Pancreas (tissue), 10 donors: ENCODE data around the gene RASGRP2. TPM values are rescaled to one million over a fixed set of nuclear protein-coding genes. Genes with fewer than 3 reads are reported as not detected.

ENCODE experiments used
- ATAC-seq, 4 donors: fragments of 200-7000 bp; cut with Tn5 transposase; one replicate each; pipeline versions ENCODE4 v1.8.0 to v1.9.1; 2020; ENCODE audit warnings: mild to moderate bottlenecking in 4 of 4, moderate library complexity in 4 of 4
- DNase-seq, 6 donors: peaks; one replicate each; pipeline ENCODE4 v3.0.0-alpha.2; 2020
- FAIRE-seq: peaks from 2 replicates; lab custom pipeline; 2012; peaks lifted over from hg19 to GRCh38; lab: Jason Lieb, UNC
- H3K27ac ChIP-seq, 4 donors: fragments of 200-600 bp; sonication (generic); 1 replicate in 3 of 4; 2 replicates in 1 of 4; pipeline versions ENCODE4 v1.5.0 to v1.8.0; 2020
- H3K27me3 ChIP-seq, 4 donors: fragments of 200-600 bp; one replicate each; pipeline ENCODE4 v1.8.0; 2021
- H3K36me3 ChIP-seq, 3 donors: fragments of 200-600 bp; sonication (generic) in 1 of 3; one replicate each; pipeline versions ENCODE4 v1.5.0 to v1.8.0; 2020 to 2021
- H3K4me1 ChIP-seq, 3 donors: fragments of 200-600 bp; one replicate each; pipeline ENCODE4 v1.8.0; 2021
- H3K4me3 ChIP-seq, 4 donors: fragments of 200-600 bp; sonication (generic) in 2 of 4; one replicate each; pipeline versions ENCODE4 v1.5.0 to v1.8.0; 2020 to 2021
- H3K9me3 ChIP-seq, 4 donors: fragments of 200-600 bp; one replicate each; pipeline ENCODE4 v1.8.0; 2021
- CTCF ChIP-seq, 4 donors: fragments of 200-600 bp; sonication (generic) in 3 of 4; IDR thresholded peaks; one replicate each; pipeline versions ENCODE4 v1.5.0 to v1.8.0; 2021; ENCODE audit warnings: antibody characterized with exemption in 4 of 4
- WGBS, 2 donors: extraction: QIAGEN DNeasy Blood & Tissue Kit; methylation state at CpG; one replicate each; pipeline ENCODE4 v1.1.7; 2013; 5-methylcytosine and 5-hydroxymethylcytosine counted together
- intact Hi-C, 3 donors: fragments of 100-400 bp; cut with DNase I; formaldehyde crosslinking; loops; one replicate each; pipeline versions ENCODE4 v1.11.1 to v1.14.2; 2022
- polyA plus RNA-seq, 2 donors: library from polyadenylated mRNA; stranded (reverse); fragments of 200-250 nt; gene quantifications; one replicate each; pipeline ENCODE4 v1.2.3, GENCODE V29; 2013
- total RNA-seq, 6 donors: library from RNA; stranded (reverse); fragmentation: NEBNext Ultra II Directional in 4 of 6; extraction: Animal tissue kit (Norgen Biotek cat#: 25700) in 4 of 6; gene quantifications; one replicate each; pipeline versions ENCODE4 v1.2.1 to v1.2.4, GENCODE V29; 2021 to 2023
- donor health status: healthy with polysubstance abuse.
- donor health status: DM: no; HTN: no; CAD: no; lungs with moderate emphysema.
- donor health status: DM: no; HTN: no; CAD: no.
- donor health status: control.
- donor health status: control.
- donor health status: Bipolar disorder and iron deficiency.
- donor health status: DM: yes; HTN: yes; CAD: no.
- donor health status: DM: no; HTN: no; CAD: no.
- donor health status: DM: no; HTN: no; CAD: no.
- donor health status: DM: yes; HTN: yes; CAD: no.

Gene RASGRP2
- total and polyA plus RNA-seq, 8 donors: 0.91 to 12.4 (median 2.4) TPM

GRCh38 chr11:64728757-64729365 lies 15.1 kb downstream of the RASGRP2 start:
- FAIRE-seq: no peak
- ATAC-seq: no peak

GRCh38 chr11:64726867-64727530 lies 16.9 kb downstream of the RASGRP2 start:
- Histone ChIP-seq H3K4me1 (no peaks in the 10 kb centered on the region), H3K27me3 (no peaks in the 10 kb centered on the region), H3K9me3 (no peaks in the 10 kb centered on the region), H3K27ac (no peak overlapping the region), H3K4me3 (no peak overlapping the region), H3K36me3 (no peaks in the 10 kb centered on the region)
- intact Hi-C loops: no loop called here
- no peak for TF ChIP-seq CTCF (IDR thresholded peaks at IDR 0.05)
- ATAC-seq (no peak), DNase-seq (no peak), FAIRE-seq (no peak)
- 39 to 43% methylated on average over 7 of the region's 7 CpGs for WGBS, 2 donors

More at GRCh38 chr11:64728757-64729365, 15.1 kb downstream of the RASGRP2 start:
- Histone ChIP-seq H3K4me1 (no peaks in the 10 kb centered on the region), H3K27ac (no peak overlapping the region), H3K36me3 (no peaks in the 10 kb centered on the region), H3K9me3 (no peaks in the 10 kb centered on the region), H3K27me3 (no peaks in the 10 kb centered on the region), H3K4me3 (no peak overlapping the region)
- TF ChIP-seq CTCF (IDR thresholded peaks at IDR 0.05): no peak
- DNase-seq: no peak
- WGBS, 2 donors: 79 to 87% methylated on average over 11 of the region's 11 CpGs
- intact Hi-C loops: no loop called here

- H3K36me3 ChIP-seq: no peaks in the 10 kb centered on the region
- no peaks in the 10 kb centered on the region for H3K9me3 ChIP-seq
- H3K4me1 ChIP-seq: no peaks in the 10 kb centered on the region
- H3K27ac ChIP-seq: no peak overlapping the region
- intact Hi-C loops: no loop called here
- WGBS, 2 donors: 37 to 42% methylated on average over 9 of the region's 9 CpGs
- no peak for FAIRE-seq
- no peak for ATAC-seq
- no peaks in the 10 kb centered on the region for H3K27me3 ChIP-seq
- H3K4me3 ChIP-seq: no peak overlapping the region
- DNase-seq: no peak
- TF ChIP-seq CTCF (IDR thresholded peaks at IDR 0.05): no peak
These were observed 17.7 kb downstream of the RASGRP2 start for GRCh38 chr11:64726211-64726641.

GRCh38 chr11:64724863-64725532 lies 18.9 kb downstream of the RASGRP2 start:
- intact Hi-C loops: no loop called here
- Histone ChIP-seq H3K27me3 (no peaks in the 10 kb centered on the region), H3K27ac (no peak overlapping the region), H3K36me3 (no peaks in the 10 kb centered on the region), H3K9me3 (no peaks in the 10 kb centered on the region), H3K4me1 (no peaks in the 10 kb centered on the region), H3K4me3 (no peak overlapping the region)
- no peak for TF ChIP-seq CTCF (IDR thresholded peaks at IDR 0.05)
- ATAC-seq (no peak), DNase-seq (no peak), FAIRE-seq (no peak)
- WGBS, 2 donors: 59 to 60% methylated on average over 7 of the region's 7 CpGs
